Esophagus muscularis mucosa (tissue), 4 donors: ENCODE measurements around the gene IFNA4.
"Not testable (repeated sequence)": the region's sequence is repeated elsewhere in the genome, so short reads cannot be mapped to it uniquely, and the experiment has no call there.

Experiments used
- EP300 ChIP-seq: sonication (generic); formaldehyde crosslinking; IDR thresholded peaks from one replicate; pipeline ENCODE4 v1.6.1; 2017; ENCODE audit warnings: antibody characterized with exemption
- POLR2A ChIP-seq: fragments of 450-650 bp; IDR thresholded peaks from one replicate; pipeline ENCODE4 v1.6.1; 2017; ENCODE audit warnings: antibody characterized with exemption, moderate library complexity, mild to moderate bottlenecking, low read depth
- POLR2AphosphoS5 ChIP-seq, 2 donors: sonication (generic); formaldehyde crosslinking; IDR thresholded peaks; one replicate each; pipeline ENCODE4 v1.6.1; 2017; ENCODE audit warnings: antibody characterized with exemption in 2 of 2
- TF ChIP-seq, protein P1 (sequence below), 3 experiments: fragments of 200-600 bp in 2 of 3; fragments of 450-650 bp in 1 of 3; sonication (generic) in 2 of 3; IDR thresholded peaks; one replicate each; pipeline ENCODE4 v1.5.1; 2017 to 2019; ENCODE audit warnings: antibody characterized with exemption in 3 of 3, mild to moderate bottlenecking in 2 of 3, moderate library complexity in 1 of 3

- TF ChIP-seq POLR2A; EP300; POLR2AphosphoS5 (IDR thresholded peaks at IDR 0.05): not testable (repeated sequence)
- TF ChIP-seq, protein P1, sequence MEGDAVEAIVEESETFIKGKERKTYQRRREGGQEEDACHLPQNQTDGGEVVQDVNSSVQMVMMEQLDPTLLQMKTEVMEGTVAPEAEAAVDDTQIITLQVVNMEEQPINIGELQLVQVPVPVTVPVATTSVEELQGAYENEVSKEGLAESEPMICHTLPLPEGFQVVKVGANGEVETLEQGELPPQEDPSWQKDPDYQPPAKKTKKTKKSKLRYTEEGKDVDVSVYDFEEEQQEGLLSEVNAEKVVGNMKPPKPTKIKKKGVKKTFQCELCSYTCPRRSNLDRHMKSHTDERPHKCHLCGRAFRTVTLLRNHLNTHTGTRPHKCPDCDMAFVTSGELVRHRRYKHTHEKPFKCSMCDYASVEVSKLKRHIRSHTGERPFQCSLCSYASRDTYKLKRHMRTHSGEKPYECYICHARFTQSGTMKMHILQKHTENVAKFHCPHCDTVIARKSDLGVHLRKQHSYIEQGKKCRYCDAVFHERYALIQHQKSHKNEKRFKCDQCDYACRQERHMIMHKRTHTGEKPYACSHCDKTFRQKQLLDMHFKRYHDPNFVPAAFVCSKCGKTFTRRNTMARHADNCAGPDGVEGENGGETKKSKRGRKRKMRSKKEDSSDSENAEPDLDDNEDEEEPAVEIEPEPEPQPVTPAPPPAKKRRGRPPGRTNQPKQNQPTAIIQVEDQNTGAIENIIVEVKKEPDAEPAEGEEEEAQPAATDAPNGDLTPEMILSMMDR (IDR thresholded peaks at IDR 0.05), result not testable (repeated sequence)
Observed at GRCh38 chr9:21236360-21236714, 49.0 kb upstream of the IFNA4 start.
